HepG2 (cell line): ENCODE results near the gene EPS8L3. TPM values are rescaled to one million over a fixed set of nuclear protein-coding genes. Genes with fewer than 3 reads are reported as not detected.

Experiments
- MXD1 ChIP-seq: sonication (generic); formaldehyde crosslinking; IDR thresholded peaks from 2 replicates; pipeline ENCODE4 v1.4.0; 2020; ENCODE audit warnings: mild to moderate bottlenecking, missing genetic modification reagents
- MYC ChIP-seq: sonication (generic); formaldehyde crosslinking; IDR thresholded peaks from 2 replicates; pipeline ENCODE4 v1.9.0; 2021; ENCODE audit warnings: missing genetic modification reagents, borderline replicate concordance
- NR2F1 ChIP-seq, 2 experiments: fragments of 450-650 bp in 1 of 2; formaldehyde crosslinking in 1 of 2; IDR thresholded peaks; 2 replicates each; pipeline versions ENCODE4 v1.5.0 to v1.6.1; 2016 to 2020; ENCODE audit warnings: mild to moderate bottlenecking in 1 of 2, missing compliant biosample characterization in 1 of 2, missing genetic modification reagents in 1 of 2, moderate library complexity in 1 of 2
- RFXAP ChIP-seq: sonication (generic); formaldehyde crosslinking; IDR thresholded peaks from 2 replicates; pipeline ENCODE4 v1.4.0; 2020; ENCODE audit warnings: missing genetic modification reagents, borderline replicate concordance
- ZBTB33 ChIP-seq: sonication (generic); formaldehyde crosslinking; IDR thresholded peaks from 2 replicates; pipeline ENCODE4 v1.4.0; 2020; ENCODE audit warnings: missing genetic modification reagents
- ZBTB49 ChIP-seq: sonication (generic); formaldehyde crosslinking; IDR thresholded peaks from 2 replicates; pipeline ENCODE4 v1.4.0; 2020; ENCODE audit warnings: missing genetic modification reagents, borderline replicate concordance
- ZBTB7B ChIP-seq: sonication (generic); formaldehyde crosslinking; IDR thresholded peaks from 2 replicates; pipeline ENCODE4 v1.4.0; 2020; ENCODE audit warnings: missing genetic modification reagents
- ZNF562 ChIP-seq: sonication (generic); formaldehyde crosslinking; IDR thresholded peaks from 2 replicates; pipeline ENCODE4 v1.8.0; 2022; ENCODE audit warnings: missing genetic modification reagents, borderline replicate concordance
- ZNF788 ChIP-seq: sonication (generic); formaldehyde crosslinking; IDR thresholded peaks from 2 replicates; pipeline ENCODE4 v1.5.0; 2020; ENCODE audit warnings: mild to moderate bottlenecking, missing genetic modification reagents, borderline replicate concordance
- polyA plus RNA-seq, 8 experiments: library from polyadenylated mRNA; depleted of rRNA in 3 of 8; stranded (reverse) in 7 of 8; unstranded in 1 of 8; fragments of >200 nt; fragmentation: Illumina TruSeq in 4 of 8; extraction: Trizol in 4 of 8; gene quantifications; 2 replicates each; pipeline versions ENCODE4 v1.2.1 to v1.2.3, GENCODE V29; 2011 to 2016; ENCODE audit warnings: low read depth in 4 of 8, missing spikeins in 1 of 8, mixed read lengths in 1 of 8; ENCODE audit not compliant: insufficient read depth in 1 of 8
- total RNA-seq, 5 experiments: library from RNA; depleted of rRNA; stranded (reverse); fragments of >200 nt; fragmentation: Illumina TruSeq; extraction: Trizol; gene quantifications; 2 replicates each; pipeline ENCODE4 v1.2.3, GENCODE V29; 2016; ENCODE audit warnings: low read depth in 1 of 5

EPS8L3 gene
- total and polyA plus RNA-seq, 2 of the 13 experiments (the other 11 are each of a cell fraction or from before 2014, with no cell fraction given) = 18.2 to 106 TPM

- TF ChIP-seq ZBTB7B (peak; percentile 95), ZBTB49 (CRISPR knock-in tag) (no peak), NR2F1 (CRISPR knock-in tag; IDR thresholded peaks at IDR 0.05) (no peak), ZNF788 (CRISPR knock-in tag) (0 out of 2 replicates have a peak, but pooled peaks have one; percentile 82), RFXAP (CRISPR knock-in tag) (no peak), MYC (CRISPR knock-in tag) (peak; percentile 89), ZNF562 (CRISPR knock-in tag) (no peak), MXD1 (CRISPR knock-in tag) (peak; percentile 92), ZBTB33 (peak; percentile 20; the same call in 1 of the 2 replicates)
Measured at GRCh38 chr1:109763646-109764415, at the start of gene EPS8L3 (continued).
